GM18861 (cell line): Measurements from ENCODE around the gene PRR5L.
"Not testable (repeated sequence)": the region's sequence is repeated elsewhere in the genome, so short reads cannot be mapped to it uniquely, and the experiment has no call there.

Experiments used
- ATAC-seq: cut with Tn5 transposase; IDR thresholded peaks from one replicate; pipeline ENCODE4 v1.9.1; 2021; ENCODE audit not compliant: unreplicated experiment

Gene PRR5L

GRCh38 chr11:36488096-36488495, 192.0 kb downstream of the PRR5L start:
- no peak for ATAC-seq

GRCh38 chr11:36490026-36490806, 194.1 kb downstream of the PRR5L start:
- no peak for ATAC-seq

- no peak for ATAC-seq
Observed at GRCh38 chr11:36492724-36493304, 196.7 kb downstream of the PRR5L start.

GRCh38 chr11:36493332-36493731, 197.2 kb downstream of the PRR5L start:
- ATAC-seq: no peak

GRCh38 chr11:36498721-36499120, 202.6 kb downstream of the PRR5L start:
- ATAC-seq: no peak

GRCh38 chr11:36499315-36499714, 203.2 kb downstream of the PRR5L start:
- no peak for ATAC-seq

GRCh38 chr11:36500315-36500721, 204.2 kb downstream of the PRR5L start:
- ATAC-seq: peak; percentile 73

GRCh38 chr11:36501236-36501635, 205.1 kb downstream of the PRR5L start:
- no peak for ATAC-seq

GRCh38 chr11:36507824-36508489, 211.9 kb downstream of the PRR5L start:
- no peak for ATAC-seq

- no peak for ATAC-seq
Observed at GRCh38 chr11:36508743-36509142, 212.7 kb downstream of the PRR5L start.

- ATAC-seq: no peak
Observed at GRCh38 chr11:36509201-36509639, 213.1 kb downstream of the PRR5L start.

GRCh38 chr11:36509694-36510593, 213.9 kb downstream of the PRR5L start, which contains the start of gene TRAF6:
Gene TRAF6, minus strand, starts transcription at chr11:36510272. Its CDS starts 8,757 bp downstream, at chr11:36501515.
- peak; percentile 95 for ATAC-seq

- no peak for ATAC-seq
Observed at GRCh38 chr11:36510594-36510942, 214.5 kb downstream of the PRR5L start.

- not testable (repeated sequence) for ATAC-seq
Observed at GRCh38 chr11:36511062-36511461, 215.0 kb downstream of the PRR5L start.

- no peak for ATAC-seq
Observed at GRCh38 chr11:36512016-36512415, 215.9 kb downstream of the PRR5L start.

- ATAC-seq: no peak
Observed at GRCh38 chr11:36513965-36514364, 217.9 kb downstream of the PRR5L start.
